HL-60 (cell line): ENCODE measurements around the gene ADD1.

ENCODE experiments used
- GABPA ChIP-seq: IDR thresholded peaks from 2 replicates; pipeline ENCODE4 v1.6.1; 2012; ENCODE audit warnings: low read depth
- POLR2AphosphoS5 ChIP-seq: IDR thresholded peaks from 2 replicates; pipeline ENCODE4 v1.6.1; 2012; ENCODE audit warnings: low read depth
- SPI1 ChIP-seq: IDR thresholded peaks from 2 replicates; pipeline ENCODE4 v1.6.1; 2012; ENCODE audit warnings: low read depth, mild to moderate bottlenecking, borderline replicate concordance
- TF ChIP-seq, protein P1 (sequence below): IDR thresholded peaks from one replicate; pipeline ENCODE4 v1.5.1; 2011; ENCODE audit warnings: low read length, control low read depth, inconsistent platforms; ENCODE audit not compliant: insufficient read depth
- TF ChIP-seq, protein P2 (sequence below): IDR thresholded peaks from 2 replicates; pipeline ENCODE4 v1.6.1; 2012; ENCODE audit warnings: low read depth; ENCODE audit not compliant: insufficient replicate concordance

DNA sequence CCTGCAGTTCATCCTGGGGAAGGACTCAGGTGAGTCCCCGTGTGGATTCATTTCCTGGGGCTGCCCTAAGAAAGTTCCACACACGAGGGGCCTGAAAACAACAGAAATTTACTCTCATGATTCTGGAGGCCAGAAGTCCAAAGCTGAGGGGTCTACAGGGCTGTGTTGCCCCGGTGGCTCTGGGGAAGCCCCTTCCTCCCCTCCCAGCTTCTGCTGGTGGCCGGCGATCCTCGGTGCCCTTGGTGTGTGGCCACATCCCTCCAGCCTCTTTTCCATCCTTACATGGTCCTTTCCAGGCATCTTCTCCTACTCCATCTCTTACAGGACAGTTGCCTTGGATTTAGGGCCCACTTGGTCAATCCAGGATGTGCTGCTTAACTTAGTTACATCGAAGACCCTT is 35.6 kb upstream of the ADD1 start:
- TF ChIP-seq POLR2AphosphoS5 = no peak
- TF ChIP-seq SPI1 = no peak
- TF ChIP-seq GABPA = no peak
- TF ChIP-seq, protein P1, sequence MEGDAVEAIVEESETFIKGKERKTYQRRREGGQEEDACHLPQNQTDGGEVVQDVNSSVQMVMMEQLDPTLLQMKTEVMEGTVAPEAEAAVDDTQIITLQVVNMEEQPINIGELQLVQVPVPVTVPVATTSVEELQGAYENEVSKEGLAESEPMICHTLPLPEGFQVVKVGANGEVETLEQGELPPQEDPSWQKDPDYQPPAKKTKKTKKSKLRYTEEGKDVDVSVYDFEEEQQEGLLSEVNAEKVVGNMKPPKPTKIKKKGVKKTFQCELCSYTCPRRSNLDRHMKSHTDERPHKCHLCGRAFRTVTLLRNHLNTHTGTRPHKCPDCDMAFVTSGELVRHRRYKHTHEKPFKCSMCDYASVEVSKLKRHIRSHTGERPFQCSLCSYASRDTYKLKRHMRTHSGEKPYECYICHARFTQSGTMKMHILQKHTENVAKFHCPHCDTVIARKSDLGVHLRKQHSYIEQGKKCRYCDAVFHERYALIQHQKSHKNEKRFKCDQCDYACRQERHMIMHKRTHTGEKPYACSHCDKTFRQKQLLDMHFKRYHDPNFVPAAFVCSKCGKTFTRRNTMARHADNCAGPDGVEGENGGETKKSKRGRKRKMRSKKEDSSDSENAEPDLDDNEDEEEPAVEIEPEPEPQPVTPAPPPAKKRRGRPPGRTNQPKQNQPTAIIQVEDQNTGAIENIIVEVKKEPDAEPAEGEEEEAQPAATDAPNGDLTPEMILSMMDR = no peak
- TF ChIP-seq, protein P2, sequence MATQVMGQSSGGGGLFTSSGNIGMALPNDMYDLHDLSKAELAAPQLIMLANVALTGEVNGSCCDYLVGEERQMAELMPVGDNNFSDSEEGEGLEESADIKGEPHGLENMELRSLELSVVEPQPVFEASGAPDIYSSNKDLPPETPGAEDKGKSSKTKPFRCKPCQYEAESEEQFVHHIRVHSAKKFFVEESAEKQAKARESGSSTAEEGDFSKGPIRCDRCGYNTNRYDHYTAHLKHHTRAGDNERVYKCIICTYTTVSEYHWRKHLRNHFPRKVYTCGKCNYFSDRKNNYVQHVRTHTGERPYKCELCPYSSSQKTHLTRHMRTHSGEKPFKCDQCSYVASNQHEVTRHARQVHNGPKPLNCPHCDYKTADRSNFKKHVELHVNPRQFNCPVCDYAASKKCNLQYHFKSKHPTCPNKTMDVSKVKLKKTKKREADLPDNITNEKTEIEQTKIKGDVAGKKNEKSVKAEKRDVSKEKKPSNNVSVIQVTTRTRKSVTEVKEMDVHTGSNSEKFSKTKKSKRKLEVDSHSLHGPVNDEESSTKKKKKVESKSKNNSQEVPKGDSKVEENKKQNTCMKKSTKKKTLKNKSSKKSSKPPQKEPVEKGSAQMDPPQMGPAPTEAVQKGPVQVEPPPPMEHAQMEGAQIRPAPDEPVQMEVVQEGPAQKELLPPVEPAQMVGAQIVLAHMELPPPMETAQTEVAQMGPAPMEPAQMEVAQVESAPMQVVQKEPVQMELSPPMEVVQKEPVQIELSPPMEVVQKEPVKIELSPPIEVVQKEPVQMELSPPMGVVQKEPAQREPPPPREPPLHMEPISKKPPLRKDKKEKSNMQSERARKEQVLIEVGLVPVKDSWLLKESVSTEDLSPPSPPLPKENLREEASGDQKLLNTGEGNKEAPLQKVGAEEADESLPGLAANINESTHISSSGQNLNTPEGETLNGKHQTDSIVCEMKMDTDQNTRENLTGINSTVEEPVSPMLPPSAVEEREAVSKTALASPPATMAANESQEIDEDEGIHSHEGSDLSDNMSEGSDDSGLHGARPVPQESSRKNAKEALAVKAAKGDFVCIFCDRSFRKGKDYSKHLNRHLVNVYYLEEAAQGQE = no peak
